ENCODE measurements around the gene FGG.
A peak's percentile ranks its signal among the peaks of the same experiment; 100 is the strongest.

Gene FGG

DNA sequence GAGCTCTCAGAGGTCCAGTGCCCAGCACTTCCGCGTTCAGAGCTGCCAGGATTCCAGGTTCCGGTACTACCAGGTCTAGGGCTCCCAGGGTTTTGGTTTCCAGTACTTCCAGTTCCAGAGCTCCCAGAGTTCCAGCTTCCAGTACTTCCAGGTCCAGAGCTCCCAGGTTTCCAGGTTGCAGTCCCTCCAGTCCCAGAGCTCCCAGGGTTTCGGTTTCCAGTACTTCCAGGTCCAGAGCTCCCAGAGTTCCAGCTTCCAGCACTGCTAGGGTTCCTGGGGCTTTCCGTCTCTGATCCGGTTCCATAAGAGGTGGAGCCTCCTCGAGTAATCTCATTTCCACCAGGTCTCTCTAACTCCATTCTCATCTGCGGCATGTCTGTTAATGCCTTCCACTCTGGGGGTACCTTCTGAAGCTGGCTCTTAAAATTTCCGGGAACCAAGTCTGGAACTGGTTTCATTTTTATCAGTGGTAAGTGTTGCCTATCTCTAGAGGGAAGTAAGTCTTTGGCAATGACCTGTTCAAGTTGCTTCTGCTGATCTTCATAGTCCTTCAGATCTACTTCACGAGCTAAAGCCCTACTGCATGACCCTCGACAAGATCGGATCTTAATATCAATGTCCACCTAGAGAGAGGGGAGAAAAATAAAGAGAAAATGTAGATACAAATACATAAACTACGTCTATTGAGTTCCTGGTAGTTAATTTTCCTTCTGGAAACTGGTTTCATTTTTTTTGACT, 26.0 kb downstream of the FGG start:
- no peak for DNase-seq (ENCODE audit: low spot score)

GRCh38 chr4:154585369-154586018, 27.0 kb downstream of the FGG start:
- DNase-seq (ENCODE audit: low spot score) = no peak

GRCh38 chr4:154584259-154584658, 28.2 kb downstream of the FGG start:
- DNase-seq (ENCODE audit: low spot score) = no peak

GRCh38 chr4:154583677-154584076, 28.8 kb downstream of the FGG start:
- no peak for DNase-seq (ENCODE audit: low spot score)

DNA sequence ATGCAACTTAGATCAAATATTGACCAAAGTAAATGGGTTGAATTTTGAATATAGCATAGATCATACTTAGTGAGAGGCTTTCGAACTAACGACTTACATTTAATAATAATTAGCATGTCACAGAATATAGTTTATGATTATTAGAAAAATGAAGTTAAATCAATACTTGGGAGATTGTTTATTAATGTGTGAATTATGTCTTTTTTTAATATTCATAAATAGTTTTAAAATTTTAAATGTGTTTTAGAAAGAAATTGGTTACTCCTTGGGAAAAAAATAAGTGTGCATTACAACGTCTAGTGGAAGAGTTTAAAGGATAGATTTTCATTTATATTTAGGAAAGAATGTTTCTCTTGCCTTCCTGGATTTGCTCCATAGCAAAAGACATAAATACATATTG, 29.2 kb downstream of the FGG start:
- DNase-seq (ENCODE audit: low spot score) = no peak

- no peak for DNase-seq (ENCODE audit: low spot score)
Measured at GRCh38 chr4:154582723-154583122, 29.7 kb downstream of the FGG start.

DNA sequence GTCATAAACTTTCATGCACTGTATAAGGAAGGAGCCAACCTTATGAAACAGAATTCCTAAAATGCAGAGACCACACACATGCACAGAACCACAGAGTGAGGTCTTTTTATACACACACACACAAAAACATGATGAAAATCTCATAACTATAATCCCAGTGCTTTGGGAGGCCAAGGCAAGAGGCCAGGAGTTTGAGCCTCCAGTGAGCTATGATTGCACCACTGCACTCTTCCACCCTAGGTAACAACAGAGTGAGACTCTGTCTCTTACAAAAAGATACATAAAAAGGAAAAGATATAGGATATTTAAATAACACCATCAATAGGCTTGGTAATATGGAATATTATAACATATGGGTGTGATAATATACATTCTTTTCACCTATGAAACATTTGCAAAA, 32.5 kb downstream of the FGG start:
- DNase-seq (ENCODE audit: low spot score) = no peak

- DNase-seq (ENCODE audit: low spot score) = no peak
Measured at GRCh38 chr4:154578919-154579318, 33.5 kb downstream of the FGG start.

- no peak for DNase-seq (ENCODE audit: low spot score)
Measured at GRCh38 chr4:154577324-154577723, 35.1 kb downstream of the FGG start.

GRCh38 chr4:154574311-154574710, 38.1 kb downstream of the FGG start:
- no peak for DNase-seq (ENCODE audit: low spot score)

DNA sequence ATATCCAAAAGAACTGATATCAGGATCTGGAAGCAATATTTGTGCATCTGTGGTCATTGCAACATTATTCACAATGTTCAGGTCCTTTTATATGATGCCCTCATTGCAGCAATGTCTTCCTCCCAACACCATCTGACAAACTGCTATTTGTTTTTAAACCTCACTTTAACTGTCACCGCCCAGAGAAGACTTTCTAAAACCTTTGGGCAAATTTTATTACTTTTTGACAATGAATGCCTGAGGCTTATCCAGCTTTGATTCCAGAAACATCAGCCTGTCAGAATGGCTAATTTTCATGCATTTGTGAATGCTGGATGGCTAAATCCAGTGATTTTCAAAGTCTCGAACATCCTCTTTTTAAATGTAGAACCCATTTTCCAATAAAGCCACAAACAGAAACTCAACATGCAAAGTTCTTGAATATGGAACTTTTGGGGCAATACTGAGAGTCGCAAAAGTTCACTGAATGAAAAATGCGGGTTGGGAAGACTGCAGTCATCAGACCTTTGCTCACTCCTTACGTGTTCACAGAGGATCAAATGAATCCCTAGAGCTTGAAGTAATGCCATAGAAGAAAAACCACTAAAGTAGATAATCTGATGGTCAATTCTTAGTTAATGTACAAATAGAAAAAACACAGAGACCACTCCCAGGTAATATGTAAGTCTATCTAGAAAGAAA, 39.1 kb downstream of the FGG start:
- no peak for DNase-seq (ENCODE audit: low spot score)

GRCh38 chr4:154569584-154569983, 42.9 kb downstream of the FGG start:
- no peak for DNase-seq (ENCODE audit: low spot score)

DNA sequence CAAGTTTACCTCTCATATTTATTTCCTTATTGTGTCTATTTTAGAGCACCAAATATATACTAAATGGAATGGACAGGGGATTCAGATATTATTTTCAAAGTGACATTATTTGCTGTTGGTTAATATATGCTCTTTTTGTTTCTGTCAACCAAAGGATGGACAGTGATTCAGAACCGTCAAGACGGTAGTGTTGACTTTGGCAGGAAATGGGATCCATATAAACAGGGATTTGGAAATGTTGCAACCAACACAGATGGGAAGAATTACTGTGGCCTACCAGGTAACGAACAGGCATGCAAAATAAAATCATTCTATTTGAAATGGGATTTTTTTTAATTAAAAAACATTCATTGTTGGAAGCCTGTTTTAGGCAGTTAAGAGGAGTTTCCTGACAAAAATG, 43.4 kb downstream of the FGG start:
- no peak for DNase-seq (ENCODE audit: low spot score)

GRCh38 chr4:154566639-154567204, 45.7 kb downstream of the FGG start:
- DNase-seq (ENCODE audit: low spot score) = peak; percentile 41

GRCh38 chr4:154565704-154566103, 46.8 kb downstream of the FGG start:
- no peak for DNase-seq (ENCODE audit: low spot score)

- no peak for DNase-seq (ENCODE audit: low spot score)
Measured at GRCh38 chr4:154564311-154564710, 48.1 kb downstream of the FGG start.

DNA sequence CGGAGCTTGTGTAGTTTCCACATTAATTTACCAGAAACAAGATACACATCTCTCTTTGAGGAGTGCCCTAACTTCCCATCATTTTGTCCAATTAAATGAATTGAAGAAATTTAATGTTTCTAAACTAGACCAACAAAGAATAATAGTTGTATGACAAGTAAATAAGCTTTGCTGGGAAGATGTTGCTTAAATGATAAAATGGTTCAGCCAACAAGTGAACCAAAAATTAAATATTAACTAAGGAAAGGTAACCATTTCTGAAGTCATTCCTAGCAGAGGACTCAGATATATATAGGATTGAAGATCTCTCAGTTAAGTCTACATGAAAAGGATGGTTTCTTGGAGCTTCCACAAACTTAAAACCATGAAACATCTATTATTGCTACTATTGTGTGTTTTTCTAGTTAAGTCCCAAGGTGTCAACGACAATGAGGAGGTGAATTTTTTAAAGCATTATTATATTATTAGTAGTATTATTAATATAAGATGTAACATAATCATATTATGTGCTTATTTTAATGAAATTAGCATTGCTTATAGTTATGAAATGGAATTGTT, 49.7 kb downstream of the FGG start, which contains the start of gene FGB:
Gene FGB, plus strand, starts transcription at position 315 of the 558 bp plus-strand sequence. Its CDS starts 8 bp downstream, at position 323.
- peak; percentile 10 for DNase-seq (ENCODE audit: low spot score)

GRCh38 chr4:154560824-154561231, 51.6 kb downstream of the FGG start:
- DNase-seq (ENCODE audit: low spot score) = peak; percentile 65

GRCh38 chr4:154560419-154560801, 52.0 kb downstream of the FGG start:
- DNase-seq (ENCODE audit: low spot score) = no peak

DNA sequence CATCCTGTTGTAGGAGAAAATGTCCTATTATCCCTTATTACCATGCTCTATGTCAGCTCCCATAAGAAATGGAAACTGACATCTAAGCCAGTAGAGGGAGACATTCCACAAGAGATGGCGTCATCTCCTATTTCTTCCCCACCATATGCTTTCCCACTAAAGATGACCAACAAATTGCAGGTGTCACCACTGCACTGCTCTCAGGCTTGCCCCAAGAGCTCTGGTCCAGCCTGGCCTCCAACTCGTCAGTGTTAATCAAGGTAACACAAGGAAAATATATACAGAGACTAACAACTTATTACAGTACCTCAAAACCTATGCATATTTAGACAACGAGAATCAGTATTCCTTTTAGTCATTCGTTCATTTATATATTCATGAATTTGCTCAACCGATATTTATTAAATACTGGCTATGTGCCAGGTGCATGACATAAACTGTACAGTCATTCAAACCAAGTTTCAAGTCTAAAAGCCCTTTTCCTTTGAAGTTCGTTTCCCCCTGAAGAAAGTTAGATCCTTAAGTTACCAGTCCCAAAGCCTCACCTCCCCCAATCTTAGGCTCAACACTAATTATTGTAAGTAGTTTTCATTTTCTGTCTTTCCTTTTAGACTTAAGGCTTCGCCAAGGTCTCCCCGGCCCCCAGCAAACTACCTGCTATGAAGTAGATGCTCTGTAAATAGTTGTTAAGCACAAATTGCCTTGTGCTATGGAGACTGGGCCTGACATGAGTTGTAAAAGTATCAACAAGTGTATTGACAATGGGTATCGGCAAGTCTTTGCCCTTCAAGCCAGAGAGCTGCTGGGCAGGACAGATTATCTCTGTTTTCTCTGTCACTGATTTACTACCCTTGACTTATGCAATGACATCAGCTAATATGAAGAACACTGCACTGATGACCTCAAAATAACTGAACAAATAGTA, 52.7 kb downstream of the FGG start:
- peak; percentile 67 for DNase-seq (ENCODE audit: low spot score)

DNA sequence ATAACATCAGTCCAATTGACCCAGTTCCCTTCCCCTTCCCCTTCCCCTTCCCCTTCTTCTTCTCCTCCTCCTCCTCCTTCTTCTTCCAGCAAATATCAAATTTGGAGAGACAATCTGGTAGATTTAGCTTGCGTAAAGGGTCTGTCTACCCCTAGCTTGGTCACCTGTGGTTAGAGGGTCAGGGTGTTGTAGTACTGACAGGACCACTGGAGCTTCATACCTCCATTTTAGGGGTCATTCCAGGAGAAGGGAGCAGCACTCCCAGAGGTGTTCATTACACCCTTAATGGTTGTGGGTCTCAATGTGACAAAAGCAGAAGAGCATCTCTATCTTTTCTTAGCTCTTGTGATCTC, 53.3 kb downstream of the FGG start:
- no peak for DNase-seq (ENCODE audit: low spot score)
